Stimulated activated CD8-positive, alpha-beta memory T cell treated with anti-CD3 and anti-CD28 coated beads, Interleukin-15, amount 100 ng/mL, for 4 hours (primary cell): ENCODE data around the gene CD180.

Experiments used
- DNase-seq, 2 donors: peaks; one replicate each; pipeline ENCODE4 v3.0.0-alpha.2; 2020; ENCODE audit warnings: low read depth in 2 of 2

The CD180 gene

DNA sequence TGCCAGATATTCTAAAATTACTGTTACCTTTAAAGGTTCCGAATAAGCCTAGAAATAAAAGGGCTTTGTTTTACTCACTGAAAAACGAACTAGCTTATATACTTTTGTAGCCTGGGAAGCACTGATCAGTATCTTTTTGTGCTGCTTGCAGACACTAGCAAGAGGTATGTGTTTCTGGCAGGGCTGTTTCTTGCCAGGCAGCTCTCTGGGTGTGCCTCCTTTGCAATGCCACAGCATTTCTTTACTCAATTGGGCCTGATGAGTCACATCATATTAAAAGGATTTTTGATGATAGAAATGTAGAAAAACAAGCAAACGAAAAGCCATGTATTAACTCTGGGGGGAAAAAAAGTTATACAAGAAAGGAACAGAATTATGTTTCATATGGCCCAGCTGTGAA is 35.6 kb downstream of the CD180 start:
- DNase-seq, result no peak

DNA sequence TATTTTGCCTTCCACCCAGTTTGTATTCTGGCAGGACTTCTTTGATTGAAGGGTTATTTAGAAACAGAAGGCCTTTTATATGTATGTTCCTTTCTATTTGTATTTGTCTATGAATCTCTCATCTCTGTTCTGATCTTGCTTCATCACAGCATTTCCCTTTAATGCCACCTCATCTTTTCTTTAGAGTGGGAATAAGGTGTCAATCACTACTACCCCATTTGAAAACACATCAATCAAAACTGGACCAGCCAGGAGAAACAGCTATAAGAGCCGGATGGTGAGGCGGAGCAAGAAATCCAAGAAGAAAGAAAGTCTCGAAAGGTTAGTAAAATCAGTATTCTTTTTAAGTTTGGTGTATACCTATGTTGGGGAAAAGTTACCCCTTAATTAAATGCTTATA is 36.3 kb downstream of the CD180 start:
- DNase-seq, result no peak

DNA sequence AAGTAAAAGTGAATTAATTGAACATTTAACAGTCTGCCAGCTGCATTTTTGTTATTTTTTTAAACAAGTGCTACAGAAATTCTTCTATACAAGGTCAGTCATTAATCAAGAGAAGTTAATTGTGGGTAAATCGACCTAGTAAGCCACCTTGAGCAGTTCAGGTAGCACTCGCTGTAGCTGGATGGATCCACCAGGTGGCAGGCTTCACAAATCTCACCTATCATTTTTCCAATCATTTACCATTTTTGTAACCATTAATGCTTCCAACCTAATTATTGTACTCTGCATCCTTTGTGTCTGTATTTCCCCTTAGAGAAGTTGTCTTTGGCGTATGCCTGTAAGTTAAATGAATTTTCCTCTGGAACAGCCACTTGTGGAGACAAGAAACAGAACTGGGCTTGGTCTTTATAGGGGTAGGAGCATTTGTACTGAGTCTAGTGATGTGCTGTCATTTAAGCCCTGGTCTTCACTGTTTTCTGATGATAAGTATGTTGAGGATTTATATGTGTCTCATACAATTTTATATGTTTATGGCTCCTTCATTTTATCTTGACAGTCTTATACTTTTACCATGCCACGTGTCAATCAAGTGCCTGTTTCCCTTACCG is 39.5 kb downstream of the CD180 start:
- DNase-seq, result no peak

DNA sequence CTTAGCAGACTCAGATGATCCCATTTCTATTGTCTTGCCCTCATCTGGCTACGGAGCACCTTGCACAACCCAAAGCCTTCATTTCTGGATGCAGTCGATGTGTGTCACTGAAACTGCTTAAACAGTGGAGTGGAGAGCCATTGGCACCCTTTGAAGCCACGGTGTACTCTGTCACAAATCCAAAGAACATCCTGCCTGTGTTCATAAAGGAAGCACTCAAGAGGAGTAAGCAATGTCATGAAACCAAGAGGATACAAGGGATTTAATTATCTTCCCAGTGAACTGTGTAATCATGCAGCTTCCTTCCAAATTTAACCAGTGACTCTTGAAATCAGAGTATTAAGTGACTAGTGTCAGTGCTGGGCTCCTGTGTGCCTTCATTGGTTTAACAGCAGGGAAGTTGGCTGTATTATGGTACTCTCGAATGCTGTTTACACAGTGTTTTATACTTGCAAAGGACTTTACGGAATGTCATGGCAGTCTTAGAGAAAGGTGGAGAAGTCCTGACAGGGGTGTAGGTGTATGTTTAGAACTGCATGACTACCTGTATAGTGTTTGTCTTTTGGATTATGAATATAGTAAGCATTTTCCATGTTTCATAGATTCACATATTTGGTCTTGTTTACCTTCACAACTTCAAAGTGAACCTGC is 41.9 kb downstream of the CD180 start:
- no peak for DNase-seq

DNA sequence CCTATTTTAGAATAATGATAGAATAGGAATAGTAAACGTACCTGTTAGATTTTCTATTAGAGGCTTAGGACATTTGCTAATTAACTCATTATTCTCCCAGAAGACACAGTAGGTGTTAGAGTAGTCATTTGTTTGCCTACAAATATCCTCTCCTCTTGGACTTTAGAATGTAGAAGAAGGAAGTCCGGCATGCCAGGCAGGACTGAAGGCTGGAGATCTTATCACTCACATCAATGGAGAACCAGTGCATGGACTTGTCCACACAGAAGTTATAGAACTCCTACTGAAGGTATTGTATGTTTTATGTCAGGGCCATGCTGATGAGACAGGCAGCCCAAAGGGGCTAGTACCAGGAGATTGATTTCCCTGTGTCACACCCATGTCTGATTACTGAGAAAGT is 43.3 kb downstream of the CD180 start:
- DNase-seq, result no peak

DNA sequence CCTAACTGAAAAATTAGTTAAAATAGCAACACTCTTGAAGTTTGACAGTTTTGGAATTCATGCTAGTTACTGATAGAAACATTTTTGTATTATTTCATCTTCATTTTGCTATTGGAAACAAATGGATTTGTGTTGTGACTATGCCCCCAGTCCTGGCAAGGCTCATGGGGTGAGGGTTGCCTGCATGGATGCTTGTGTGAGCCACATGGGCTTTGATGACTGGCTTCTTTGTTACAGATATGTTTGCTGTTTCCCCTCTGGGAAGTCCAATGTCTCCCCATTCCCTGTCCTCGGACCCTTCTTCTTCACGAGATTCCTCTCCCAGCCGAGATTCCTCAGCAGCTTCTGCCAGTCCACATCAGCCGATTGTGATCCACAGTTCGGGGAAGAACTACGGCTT is 44.2 kb downstream of the CD180 start:
- no peak for DNase-seq

DNA sequence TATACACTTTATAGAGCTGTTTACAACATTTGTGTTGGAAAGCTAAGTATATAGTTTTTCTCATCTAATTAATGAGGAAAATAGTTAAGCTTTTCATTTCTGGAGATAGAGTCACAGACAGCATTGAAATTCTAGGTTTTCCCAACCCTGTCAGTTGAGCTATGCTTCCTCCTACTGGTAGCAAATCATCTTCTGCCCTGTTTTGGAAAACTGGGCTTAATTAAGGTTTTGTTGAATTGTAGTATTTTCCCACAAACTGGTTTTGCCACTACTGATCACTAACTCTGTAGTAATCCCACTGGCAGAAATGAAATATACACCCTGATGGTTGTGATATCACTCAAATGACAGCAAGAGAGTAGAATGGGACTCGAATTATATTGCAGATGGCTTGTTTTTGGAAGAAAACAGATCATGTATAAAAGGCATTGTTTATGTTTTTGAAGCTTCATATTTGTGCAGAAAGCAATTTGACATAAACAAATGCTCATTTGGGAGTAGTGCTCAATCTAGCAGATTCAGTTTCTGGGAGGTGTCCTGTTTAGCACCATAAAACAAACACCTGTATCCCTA is 46.6 kb downstream of the CD180 start:
- no peak for DNase-seq

DNA sequence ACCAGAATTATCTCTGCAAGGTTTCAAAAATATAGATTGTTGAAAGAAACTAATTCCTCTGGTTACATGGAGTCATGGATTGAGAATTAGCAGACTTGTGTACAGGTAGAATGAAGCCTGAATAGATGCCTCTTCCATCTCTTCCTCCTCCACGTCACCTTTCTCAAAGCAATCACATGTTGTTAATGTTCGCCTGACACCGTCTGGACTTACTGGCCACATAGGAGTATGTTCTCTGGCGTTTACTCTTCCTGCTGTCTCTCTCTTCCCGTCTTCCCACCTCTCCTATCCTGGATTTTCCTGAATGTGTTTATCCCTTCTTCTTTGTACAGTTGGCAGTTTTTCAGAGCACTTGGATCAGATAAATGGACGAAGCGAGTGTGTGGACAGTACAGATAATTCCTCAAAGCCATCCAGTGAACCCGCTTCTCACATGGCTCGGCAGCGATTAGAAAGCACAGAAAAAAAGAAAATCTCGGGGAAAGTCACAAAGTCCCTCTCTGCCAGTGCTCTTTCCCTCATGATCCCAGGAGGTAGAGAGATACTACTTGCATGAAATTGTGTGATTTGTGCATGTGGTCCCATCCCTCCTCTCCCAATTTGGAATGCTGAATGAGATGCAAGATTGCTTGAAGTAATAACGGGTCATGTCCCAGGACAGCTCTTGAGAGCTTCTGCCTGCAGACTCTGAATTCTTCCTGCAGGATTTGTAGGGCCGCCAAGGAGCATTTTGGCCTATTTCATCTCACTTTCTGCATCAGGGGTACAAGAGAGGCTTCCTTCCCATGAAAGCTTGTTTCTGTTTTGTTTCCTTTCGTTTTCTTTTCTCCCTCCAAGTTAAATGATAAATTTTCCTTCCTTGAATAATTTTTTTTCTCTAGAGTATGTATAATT is 47.3 kb downstream of the CD180 start:
- DNase-seq, result no peak

DNA sequence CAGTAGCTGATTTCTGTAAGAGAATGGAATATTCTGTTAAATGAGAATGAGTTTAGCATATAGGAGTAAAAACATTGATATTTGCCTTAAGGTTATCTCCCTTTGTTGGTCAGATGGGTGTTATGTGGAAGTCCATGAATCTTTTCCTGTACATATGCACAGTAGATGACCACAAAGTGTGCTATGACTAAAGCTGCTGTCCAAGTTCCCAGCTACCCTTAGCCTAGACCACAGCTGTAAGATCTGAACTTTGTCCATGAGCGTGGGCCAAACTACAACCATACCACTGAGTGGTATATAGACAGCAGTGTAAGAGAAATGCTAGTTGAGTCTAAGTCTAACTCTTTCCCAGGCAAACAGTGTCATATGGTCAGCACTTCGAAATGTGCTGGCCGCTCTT is 48.8 kb downstream of the CD180 start:
- no peak for DNase-seq

DNA sequence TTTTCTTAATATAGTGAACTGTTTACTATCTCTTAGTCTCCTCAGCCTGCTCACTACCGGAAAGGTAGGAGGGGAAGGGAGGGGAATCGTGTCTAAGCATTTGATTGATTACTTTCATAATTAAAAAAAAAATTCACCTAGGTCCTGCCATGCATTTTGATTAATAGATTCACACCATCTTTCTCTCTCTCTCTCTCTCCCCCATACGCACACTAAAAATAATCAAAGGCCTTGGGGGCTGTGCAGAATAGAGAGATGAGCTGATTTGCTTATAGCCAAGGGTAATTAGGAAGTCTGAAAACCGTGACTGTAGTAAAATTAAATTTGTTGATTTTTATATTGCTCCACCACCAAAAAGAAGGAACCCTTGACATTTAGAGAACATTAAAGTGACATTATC is 49.6 kb downstream of the CD180 start:
- DNase-seq, result no peak

DNA sequence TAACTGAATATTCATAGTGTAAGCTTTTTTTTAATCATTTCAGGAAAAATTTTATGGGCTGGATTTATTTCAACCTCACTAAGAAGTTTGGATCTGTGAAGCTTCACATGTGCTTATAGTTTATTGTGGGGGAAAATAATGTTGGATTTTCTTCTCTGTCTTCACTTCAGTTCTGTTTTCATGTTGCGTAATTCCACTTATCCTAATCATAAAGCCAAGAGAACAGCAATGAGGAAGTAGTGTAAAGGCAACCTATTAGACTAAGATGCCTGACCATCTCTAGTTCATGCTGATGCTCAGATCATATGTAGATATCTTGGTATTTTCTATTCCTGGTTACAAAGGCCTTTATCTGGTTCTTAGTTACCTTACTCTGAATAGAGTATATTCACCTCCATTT is 50.0 kb downstream of the CD180 start:
- DNase-seq, result no peak

DNA sequence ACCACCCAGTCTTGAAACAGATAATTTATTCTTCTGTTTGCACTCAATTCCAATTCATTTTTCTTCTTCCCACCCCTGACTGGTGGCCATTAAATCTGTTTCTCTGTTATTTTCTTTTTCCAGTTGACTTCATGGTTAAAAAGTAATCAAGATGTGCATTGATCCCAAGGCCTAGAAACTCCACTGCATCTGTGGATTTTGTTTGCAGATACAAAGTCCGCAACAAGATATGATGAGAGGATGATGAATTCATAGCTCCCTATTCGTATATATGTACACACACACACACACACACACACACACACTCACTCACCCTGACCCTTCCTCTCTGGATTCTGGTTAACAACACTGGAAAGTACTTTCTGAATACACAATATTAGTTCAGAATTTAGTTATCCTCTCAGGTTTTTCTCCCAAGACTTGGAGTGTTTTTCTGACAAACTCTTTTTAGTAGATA is 52.4 kb downstream of the CD180 start:
- DNase-seq, result no peak

DNA sequence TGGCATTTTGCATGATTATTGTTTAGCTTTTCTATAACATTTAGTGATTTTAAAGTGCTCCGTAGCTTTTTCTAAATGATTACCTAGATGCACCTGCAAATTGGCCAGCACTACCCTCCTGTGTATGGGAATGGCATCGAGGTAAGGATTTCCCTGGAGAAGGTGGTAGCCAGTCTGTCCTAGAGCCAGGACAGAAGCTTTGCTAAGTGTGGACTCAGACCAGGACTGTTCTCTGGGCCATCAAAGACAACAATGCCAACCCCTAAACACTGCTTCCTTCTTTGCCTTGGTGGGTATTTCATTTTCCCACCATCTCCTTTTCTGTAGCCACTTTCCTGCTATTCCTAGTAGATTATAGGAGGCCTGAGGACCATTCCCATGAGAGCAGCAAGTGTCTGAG is 53.0 kb downstream of the CD180 start:
- DNase-seq, result no peak

DNA sequence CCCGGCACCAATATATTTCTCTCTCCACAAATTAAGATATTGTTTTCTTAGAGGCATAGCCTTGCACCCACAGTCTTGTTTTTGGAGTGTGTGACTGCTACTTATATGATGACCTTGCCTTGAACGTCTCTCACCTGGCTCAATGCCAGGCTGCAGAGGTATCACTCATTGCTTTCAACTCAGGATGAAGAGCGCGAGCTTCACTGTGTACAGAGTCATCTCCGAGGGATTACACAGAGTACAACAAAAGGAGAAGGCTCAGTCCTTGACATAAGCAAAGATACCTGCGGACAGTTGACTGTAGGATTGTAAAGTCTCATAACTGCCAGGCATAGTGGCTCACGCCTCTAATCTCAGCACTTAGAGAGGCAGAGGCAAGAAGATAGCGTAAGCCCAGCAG is 53.8 kb downstream of the CD180 start:
- DNase-seq, result no peak

DNA sequence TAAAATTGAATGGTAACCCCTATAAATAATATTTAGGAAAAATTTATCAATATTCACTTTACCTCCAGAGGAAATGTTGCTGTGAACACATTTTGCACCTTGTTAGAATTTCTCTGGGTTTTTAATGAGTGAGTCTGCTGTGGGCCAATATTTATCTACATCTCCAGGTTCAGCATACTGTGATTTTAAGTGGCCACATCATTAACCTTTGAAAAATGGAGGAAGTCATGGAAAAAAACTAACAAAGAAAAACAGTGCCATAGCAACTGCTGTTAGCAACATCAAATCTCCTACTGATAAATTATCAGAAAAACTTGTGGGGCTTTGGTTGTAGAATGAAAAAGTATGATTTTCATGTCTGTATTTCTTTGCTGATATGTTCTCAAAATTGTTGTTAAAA is 55.0 kb downstream of the CD180 start:
- DNase-seq, result no peak

DNA sequence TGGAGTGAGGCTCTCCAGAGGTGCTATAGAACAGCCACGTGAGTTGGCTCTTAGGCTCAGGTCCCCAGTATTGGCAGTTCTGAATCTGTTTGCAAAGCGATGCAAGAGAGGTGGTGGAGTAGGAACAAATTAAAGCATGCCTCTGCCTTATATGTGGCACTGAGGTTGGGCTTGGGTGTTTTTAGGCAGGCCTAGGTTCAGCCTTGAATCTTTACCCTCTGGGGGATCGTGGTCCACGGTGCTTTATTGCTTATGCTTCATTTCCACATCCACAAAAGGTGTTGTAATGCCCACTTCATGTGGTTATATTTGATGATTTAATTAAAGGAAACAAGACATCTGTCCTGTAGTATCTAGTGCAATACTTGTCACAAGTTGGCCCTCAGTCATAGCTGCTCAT is 56.2 kb downstream of the CD180 start:
- no peak for DNase-seq

DNA sequence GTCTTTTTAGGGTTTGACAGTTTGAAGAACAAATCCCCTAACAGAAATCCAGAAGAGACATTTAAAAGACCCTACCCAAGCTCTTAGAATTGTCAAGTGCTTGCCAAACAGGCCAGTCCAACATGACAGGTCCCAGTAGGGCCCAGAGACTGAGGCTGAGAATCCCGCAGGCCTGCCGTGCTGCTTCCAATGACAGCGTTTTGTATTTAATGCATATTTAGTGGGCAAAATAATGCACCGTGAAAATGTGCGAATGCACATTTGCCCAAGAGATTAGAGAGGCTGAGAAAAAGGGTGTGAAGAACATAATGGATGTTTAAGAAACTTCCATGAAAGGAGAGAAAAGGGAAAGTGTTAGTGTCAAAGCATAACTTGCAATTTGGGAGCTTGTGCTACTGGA is 57.6 kb downstream of the CD180 start:
- DNase-seq, result no peak

DNA sequence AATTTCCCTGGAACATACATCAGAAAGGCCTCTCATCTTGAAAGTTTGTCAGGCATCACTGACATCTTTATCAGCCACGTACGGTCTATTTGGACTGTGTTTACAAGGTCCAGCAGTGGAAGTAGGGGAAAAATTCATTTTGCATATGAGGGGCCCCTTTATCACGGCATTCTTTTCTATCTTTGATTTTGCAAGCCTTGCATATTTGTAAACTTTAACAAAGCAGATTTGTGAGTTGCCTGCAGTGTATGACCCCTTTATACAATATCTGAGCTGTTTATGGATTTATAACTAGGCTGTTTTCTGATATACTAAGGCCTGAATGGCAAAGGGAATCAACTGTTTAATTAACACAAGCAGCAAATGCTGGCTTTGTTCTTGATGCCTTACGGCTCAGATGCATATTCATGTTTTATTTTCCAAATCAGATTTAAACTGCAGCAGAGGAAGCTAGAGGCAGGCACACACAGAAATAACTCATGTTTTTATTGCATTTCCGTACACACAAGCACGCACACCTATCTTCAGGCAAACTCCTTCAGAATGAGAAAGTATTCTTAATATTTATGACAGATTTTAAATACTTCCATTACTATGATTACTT is 61.1 kb downstream of the CD180 start:
- no peak for DNase-seq

DNA sequence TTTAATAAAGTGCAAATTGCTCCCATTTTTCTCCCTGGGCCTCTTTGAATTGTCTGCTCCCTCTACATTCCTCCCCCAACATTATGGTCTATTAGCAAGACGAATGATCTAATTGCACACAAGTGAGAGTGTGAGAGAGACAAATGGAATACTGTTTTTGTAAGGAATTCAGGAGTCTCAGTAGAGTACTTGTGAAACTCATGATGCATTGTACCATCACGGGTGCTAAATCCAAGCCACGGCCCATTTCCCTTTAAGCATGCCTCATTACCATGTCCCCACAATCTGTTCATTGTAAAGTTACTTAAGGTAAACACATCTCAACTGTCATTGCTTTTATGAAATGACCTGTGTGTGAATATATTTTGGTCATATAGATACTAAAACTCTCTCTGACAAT is 62.8 kb downstream of the CD180 start:
- no peak for DNase-seq

DNA sequence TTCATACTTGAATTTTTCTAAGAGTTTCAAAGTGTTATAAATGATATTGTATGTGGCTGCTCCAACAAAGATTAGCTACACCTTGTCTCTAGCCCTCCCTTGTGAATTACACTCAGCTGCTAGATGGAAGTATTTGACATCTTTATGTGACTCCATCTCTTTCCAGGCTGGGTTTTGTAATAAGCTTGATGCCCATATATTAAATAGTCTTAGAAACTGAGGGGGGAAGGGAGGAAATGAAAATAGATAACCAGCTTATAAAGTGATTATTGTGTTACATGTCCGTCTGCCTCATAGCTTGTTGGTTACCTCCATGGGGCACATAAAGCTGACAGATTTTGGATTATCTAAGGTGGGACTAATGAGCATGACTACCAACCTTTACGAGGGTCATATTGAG is 63.4 kb downstream of the CD180 start:
- DNase-seq, result no peak

DNA sequence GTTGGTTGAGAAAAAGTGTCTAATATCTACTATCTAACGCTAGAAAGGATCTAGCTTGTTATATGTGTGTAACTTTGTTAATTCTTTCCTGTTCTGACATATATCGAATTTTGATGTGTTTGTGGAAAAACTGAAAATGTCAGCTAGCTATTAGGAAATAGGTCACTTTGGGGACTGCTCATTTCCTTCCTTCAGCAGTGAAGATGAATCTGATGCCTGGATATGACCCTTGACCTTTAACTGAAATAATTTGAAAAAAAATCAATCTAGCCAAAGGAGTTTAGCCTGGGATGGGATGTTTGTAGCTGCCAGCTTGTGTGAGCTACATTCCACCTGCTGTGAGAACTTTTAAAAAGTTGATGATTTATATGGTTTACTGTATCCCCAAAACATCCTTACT is 66.8 kb downstream of the CD180 start:
- DNase-seq, result no peak
